ENCODE measurements around the gene TIMM23. TPM values are rescaled to one million over a fixed set of nuclear protein-coding genes. Genes with fewer than 3 reads are reported as not detected.
"Not testable (repeated sequence)": the region's sequence is repeated elsewhere in the genome, so short reads cannot be mapped to it uniquely, and the experiment has no call there.

Gene TIMM23
- total and polyA plus RNA-seq, 2 of the 4 experiments (the other 2 are of a cell fraction): 82.4 to 86.2 TPM

GRCh38 chr10:45985590-45985989 lies 13.3 kb downstream of the TIMM23 start:
- H3K18ac ChIP-seq (ENCODE audit: low read depth, low read length); H2BK5ac ChIP-seq (ENCODE audit: low read depth, low read length, poor library complexity, severe bottlenecking); H3K4me3 ChIP-seq (ENCODE audit: insufficient read depth, low read depth, low read length); DNase-seq; H2BK120ac ChIP-seq (ENCODE audit: low read depth, low read length); BruUV-seq (replicated peaks); H3K56ac ChIP-seq (ENCODE audit: extremely low read depth, insufficient read depth, low read length); dilution Hi-C loops (cut with HindIII; ENCODE audit: low sequenced_read_pairs, unreplicated experiment); H2AFZ ChIP-seq (replicated peaks; ENCODE audit: low read length, poor library complexity); H3K9me3 ChIP-seq (ENCODE audit: control insufficient read depth, insufficient read depth, low read length); H3K4me2 ChIP-seq (ENCODE audit: low read depth, low read length); H4K20me1 ChIP-seq (ENCODE audit: insufficient read depth, low read length); in situ Hi-C loops (cut with MboI; ENCODE audit: low sequenced_read_pairs); H4K91ac ChIP-seq (ENCODE audit: insufficient read depth, low read depth, low read length); POLR2A ChIA-PET (ENCODE audit: unreplicated experiment); H4K5ac ChIP-seq (ENCODE audit: low read depth, low read length); H3K4ac ChIP-seq (ENCODE audit: low read depth, low read length); H4K8ac ChIP-seq (ENCODE audit: low read depth in 2 of 2, low read length in 2 of 2); H2AK5ac ChIP-seq (ENCODE audit: low read depth, low read length); H3K23ac ChIP-seq (ENCODE audit: low read depth, low read length); intact Hi-C loops (cut with micrococcal nuclease); H2BK20ac ChIP-seq (ENCODE audit: low read depth, low read length); CTCF ChIA-PET; H3K36me3 ChIP-seq (ENCODE audit: control insufficient read depth, insufficient read depth, low read length); H3K27me3 ChIP-seq (ENCODE audit: control insufficient read depth, insufficient read depth, low read length); H3K79me1 ChIP-seq (ENCODE audit: low read depth in 1 of 2, low read length in 2 of 2); H3K27ac ChIP-seq (ENCODE audit: insufficient read depth, low read length); ATAC-seq (ENCODE audit: low read depth); H3K14ac ChIP-seq (replicated peaks; ENCODE audit: low read depth, low read length); H3K4me1 ChIP-seq (ENCODE audit: control insufficient read depth, insufficient read depth, low read length); H3K9ac ChIP-seq (ENCODE audit: low read depth, low read length); H2AK9ac ChIP-seq (replicated peaks; ENCODE audit: low read depth, low read length, poor library complexity); H3K9me1 ChIP-seq (ENCODE audit: insufficient read depth, low read length); H2BK15ac ChIP-seq (ENCODE audit: low read depth, low read length): not testable (repeated sequence)
- WGBS, 2 experiments (ENCODE audit: extremely low coverage in 2 of 2, insufficient read length in 1 of 2): no CpG with 5 or more reads among the region's 3 CpGs
